WTC11 (cell line): ENCODE measurements around the gene DBN1. TPM values are rescaled to one million over a fixed set of nuclear protein-coding genes. Genes with fewer than 3 reads are reported as not detected.

Experiments
- ATAC-seq: fragments of 200-7000 bp; cut with Tn5 transposase; 2 replicates; pipeline ENCODE4 v1.10.0; 2021; ENCODE audit warnings: mild to moderate bottlenecking, moderate library complexity
- CTCF ChIA-PET: fragments of 300-600 bp; sonication (Branson Sonifier 250); formaldehyde crosslinking; loops from one replicate; lab custom pipeline; 2021; ENCODE audit warnings: antibody characterized with exemption; lab: Charles Lee
- POLR2A ChIA-PET: fragments of 350-600 bp; sonication (Branson Sonifier 250); formaldehyde crosslinking; loops from one replicate; lab custom pipeline; 2021; ENCODE audit warnings: antibody characterized with exemption; lab: Charles Lee
- DNase-seq: peaks from one replicate; pipeline ENCODE4 v3.0.0; 2021; ENCODE audit warnings: low spot score
- H3K27ac Mint-ChIP-seq: 2 replicates; pipeline ENCODE4 v1.8.0; 2021; ENCODE audit warnings: mixed read lengths
- H3K27me3 Mint-ChIP-seq: 2 replicates; pipeline ENCODE4 v1.8.0; 2021; ENCODE audit warnings: low read depth, mild to moderate bottlenecking, moderate library complexity, mixed read lengths
- H3K36me3 Mint-ChIP-seq: 2 replicates; pipeline ENCODE4 v1.8.0; 2021; ENCODE audit warnings: mixed read lengths
- H3K4me1 Mint-ChIP-seq: 2 replicates; pipeline ENCODE4 v1.8.0; 2022; ENCODE audit warnings: mixed read lengths
- H3K4me3 Mint-ChIP-seq: 2 replicates; pipeline ENCODE4 v1.8.0; 2021; ENCODE audit warnings: mild to moderate bottlenecking, moderate library complexity, mixed read lengths
- H3K9me3 Mint-ChIP-seq: 2 replicates; pipeline ENCODE4 v1.8.0; 2021; ENCODE audit warnings: mixed read lengths
- ATF2 ChIP-seq: sonication (generic); formaldehyde crosslinking; IDR thresholded peaks from 2 replicates; pipeline ENCODE4 v1.8.1; 2022; ENCODE audit warnings: low read depth, missing genetic modification reagents, borderline replicate concordance
- ELF4 ChIP-seq: sonication (generic); formaldehyde crosslinking; IDR thresholded peaks from 2 replicates; pipeline ENCODE4 v1.8.1; 2022; ENCODE audit warnings: low read depth, mild to moderate bottlenecking, moderate library complexity, missing genetic modification reagents
- EMX1 ChIP-seq: fragments of 250-450 bp; sonication (Bioruptor Pico); IDR thresholded peaks from 2 replicates; pipeline ENCODE4 v1.8.0; 2021; ENCODE audit warnings: mild to moderate bottlenecking
- ETV6 ChIP-seq: sonication (generic); formaldehyde crosslinking; IDR thresholded peaks from 2 replicates; pipeline ENCODE4 v1.8.1; 2022; ENCODE audit warnings: mild to moderate bottlenecking, missing genetic modification reagents
- FOXJ3 ChIP-seq: sonication (generic); formaldehyde crosslinking; IDR thresholded peaks from 2 replicates; pipeline ENCODE4 v1.9.0; 2021; ENCODE audit warnings: missing genetic modification reagents, mild to moderate bottlenecking, borderline replicate concordance
- FOXP1 ChIP-seq: sonication (generic); formaldehyde crosslinking; IDR thresholded peaks from 2 replicates; pipeline ENCODE4 v1.8.0; 2022; ENCODE audit warnings: missing genetic modification reagents, mild to moderate bottlenecking, moderate library complexity, borderline replicate concordance
- GABPB1 ChIP-seq: sonication (generic); formaldehyde crosslinking; IDR thresholded peaks from 2 replicates; pipeline ENCODE4 v1.8.1; 2023; ENCODE audit warnings: mild to moderate bottlenecking, missing genetic modification reagents
- GRHL2 ChIP-seq: fragments of 250-450 bp; sonication (Bioruptor Pico); IDR thresholded peaks from 2 replicates; pipeline ENCODE4 v1.8.0; 2022; ENCODE audit warnings: mild to moderate bottlenecking, moderate library complexity; ENCODE audit not compliant: insufficient replicate concordance, severe bottlenecking
- MLX ChIP-seq: sonication (generic); formaldehyde crosslinking; IDR thresholded peaks from 2 replicates; pipeline ENCODE4 v1.8.1; 2023; ENCODE audit warnings: mild to moderate bottlenecking, missing genetic modification reagents, moderate library complexity
- SMAD3 ChIP-seq: sonication (generic); formaldehyde crosslinking; IDR thresholded peaks from 2 replicates; pipeline ENCODE4 v1.8.0; 2022; ENCODE audit warnings: missing genetic modification reagents, mild to moderate bottlenecking, borderline replicate concordance
- SMAD4 ChIP-seq: sonication (generic); formaldehyde crosslinking; IDR thresholded peaks from 2 replicates; pipeline ENCODE4 v1.8.0; 2022; ENCODE audit warnings: mild to moderate bottlenecking, missing genetic modification reagents
- SP1 ChIP-seq: sonication (generic); formaldehyde crosslinking; conservative IDR thresholded peaks from 2 replicates; pipeline ENCODE4 v1.8.1; 2022; ENCODE audit warnings: missing genetic modification reagents
- TEAD4 ChIP-seq: sonication (generic); formaldehyde crosslinking; IDR thresholded peaks from 2 replicates; pipeline ENCODE4 v1.8.0; 2022; ENCODE audit warnings: mild to moderate bottlenecking, missing genetic modification reagents
- ZNF121 ChIP-seq: sonication (generic); formaldehyde crosslinking; IDR thresholded peaks from 2 replicates; pipeline ENCODE4 v1.8.0; 2023; ENCODE audit warnings: missing genetic modification reagents
- ZNF138 ChIP-seq: sonication (generic); formaldehyde crosslinking; conservative IDR thresholded peaks from 2 replicates; pipeline ENCODE4 v1.8.1; 2022; ENCODE audit warnings: mild to moderate bottlenecking, moderate library complexity, missing genetic modification reagents
- ZNF263 ChIP-seq: sonication (generic); formaldehyde crosslinking; IDR thresholded peaks from 2 replicates; pipeline ENCODE4 v1.8.1; 2022; ENCODE audit warnings: low read depth, mild to moderate bottlenecking, moderate library complexity, missing genetic modification reagents
- ZNF396 ChIP-seq: fragments of 250-450 bp; sonication (Bioruptor Pico); IDR thresholded peaks from 2 replicates; pipeline ENCODE4 v1.8.0; 2021; ENCODE audit warnings: mild to moderate bottlenecking, moderate library complexity, borderline replicate concordance
- ZNF416 ChIP-seq: fragments of 250-450 bp; sonication (Bioruptor Pico); IDR thresholded peaks from 2 replicates; pipeline ENCODE4 v1.9.0; 2021; ENCODE audit warnings: mild to moderate bottlenecking, inconsistent platforms
- ZNF532 ChIP-seq: fragments of 250-450 bp; sonication (Bioruptor Pico); IDR thresholded peaks from 2 replicates; pipeline ENCODE4 v1.9.0; 2021; ENCODE audit warnings: mild to moderate bottlenecking, borderline replicate concordance
- total RNA-seq: library from RNA; stranded (reverse); gene quantifications from 3 replicates; pipeline ENCODE4 v1.2.3, GENCODE V29; 2021
- TF ChIP-seq, protein P1 (sequence below): fragments of 250-450 bp; sonication (Bioruptor Pico); IDR thresholded peaks from 2 replicates; pipeline ENCODE4 v1.9.0; 2021; ENCODE audit warnings: moderate library complexity, mild to moderate bottlenecking, inconsistent platforms, borderline replicate concordance
- TF ChIP-seq, protein P2 (sequence below): fragments of 250-450 bp; sonication (Bioruptor Pico); IDR thresholded peaks from 2 replicates; pipeline ENCODE4 v2.1.2; 2022; ENCODE audit warnings: mild to moderate bottlenecking, moderate library complexity

The DBN1 gene
- total RNA-seq, 1 experiment from 2014 or later: 288 TPM

DNA sequence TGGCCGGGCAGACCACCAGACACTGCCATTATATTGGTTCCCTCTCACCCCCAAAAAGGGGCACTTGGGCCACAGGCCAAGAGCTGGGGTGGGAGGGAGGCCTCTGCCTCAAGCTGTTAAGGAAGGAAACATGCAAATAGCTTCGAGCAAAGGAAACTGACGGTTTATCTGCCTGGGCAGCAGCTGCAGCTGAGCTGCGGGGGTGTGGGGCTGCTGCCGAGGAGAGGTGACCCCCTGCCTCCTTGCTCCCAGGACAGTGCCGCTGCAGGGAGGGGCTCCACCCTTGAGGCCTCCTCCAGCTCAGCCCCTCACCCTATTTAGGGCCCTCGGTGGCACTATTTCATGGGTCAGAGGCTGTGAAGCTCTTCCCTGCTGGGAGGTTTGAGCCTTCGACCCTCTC, 35.4 kb upstream of the DBN1 start (continued):
- TF ChIP-seq, protein P1, sequence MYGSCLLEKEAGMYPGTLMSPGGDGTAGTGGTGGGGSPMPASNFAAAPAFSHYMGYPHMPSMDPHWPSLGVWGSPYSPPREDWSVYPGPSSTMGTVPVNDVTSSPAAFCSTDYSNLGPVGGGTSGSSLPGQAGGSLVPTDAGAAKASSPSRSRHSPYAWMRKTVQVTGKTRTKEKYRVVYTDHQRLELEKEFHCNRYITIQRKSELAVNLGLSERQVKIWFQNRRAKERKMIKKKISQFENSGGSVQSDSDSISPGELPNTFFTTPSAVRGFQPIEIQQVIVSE (CRISPR knock-in tag): no peak
- no peak for TF ChIP-seq ELF4 (CRISPR knock-in tag)
- TF ChIP-seq, all 79 proteins: peak for 0

- CTCF ChIA-PET: interaction anchor here (1.1 to 6.3 kb wide), 5 partner anchors 7 to 51 kb away, joined by 4 to 57 read pairs (median 6); partner anchors contain the start of gene PDLIM7
- TF ChIP-seq FOXJ3 (CRISPR knock-in tag) (no peak), ZNF263 (CRISPR knock-in tag) (0 out of 2 replicates have a peak, but pooled peaks have one; percentile 24), TEAD4 (CRISPR knock-in tag) (no peak), ZNF138 (CRISPR knock-in tag) (no peak), ZNF532 (no peak), EMX1 (CRISPR knock-in tag) (no peak), SMAD3 (CRISPR knock-in tag) (no peak), MLX (CRISPR knock-in tag) (no peak)
- TF ChIP-seq, protein P2, sequence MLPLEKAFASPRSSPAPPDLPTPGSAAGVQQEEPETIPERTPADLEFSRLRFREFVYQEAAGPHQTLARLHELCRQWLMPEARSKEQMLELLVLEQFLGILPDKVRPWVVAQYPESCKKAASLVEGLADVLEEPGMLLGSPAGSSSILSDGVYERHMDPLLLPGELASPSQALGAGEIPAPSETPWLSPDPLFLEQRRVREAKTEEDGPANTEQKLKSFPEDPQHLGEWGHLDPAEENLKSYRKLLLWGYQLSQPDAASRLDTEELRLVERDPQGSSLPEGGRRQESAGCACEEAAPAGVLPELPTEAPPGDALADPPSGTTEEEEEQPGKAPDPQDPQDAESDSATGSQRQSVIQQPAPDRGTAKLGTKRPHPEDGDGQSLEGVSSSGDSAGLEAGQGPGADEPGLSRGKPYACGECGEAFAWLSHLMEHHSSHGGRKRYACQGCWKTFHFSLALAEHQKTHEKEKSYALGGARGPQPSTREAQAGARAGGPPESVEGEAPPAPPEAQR (CRISPR knock-in tag): no peak
- TF ChIP-seq, all 79 proteins: peak for 1
- H3K36me3 Mint-ChIP-seq: peaks cover 27% of the 10 kb centered on the region
- no peak overlapping the region for H3K4me3 Mint-ChIP-seq
- no peak overlapping the region for H3K27ac Mint-ChIP-seq
- no peaks in the 10 kb centered on the region for H3K9me3 Mint-ChIP-seq
- POLR2A ChIA-PET: interaction anchor here (0.5 to 2.7 kb wide), 2 partner anchors 8 to 11 kb away, joined by 3 to 9 read pairs; partner anchors contain the start of gene PDLIM7
- DNase-seq: no peak
- H3K4me1 Mint-ChIP-seq: peaks cover 17% of the 10 kb centered on the region
- H3K27me3 Mint-ChIP-seq: no peaks in the 10 kb centered on the region
- no peak for ATAC-seq
These were observed 34.8 kb upstream of the DBN1 start for GRCh38 chr5:177508221-177508611.

DNA sequence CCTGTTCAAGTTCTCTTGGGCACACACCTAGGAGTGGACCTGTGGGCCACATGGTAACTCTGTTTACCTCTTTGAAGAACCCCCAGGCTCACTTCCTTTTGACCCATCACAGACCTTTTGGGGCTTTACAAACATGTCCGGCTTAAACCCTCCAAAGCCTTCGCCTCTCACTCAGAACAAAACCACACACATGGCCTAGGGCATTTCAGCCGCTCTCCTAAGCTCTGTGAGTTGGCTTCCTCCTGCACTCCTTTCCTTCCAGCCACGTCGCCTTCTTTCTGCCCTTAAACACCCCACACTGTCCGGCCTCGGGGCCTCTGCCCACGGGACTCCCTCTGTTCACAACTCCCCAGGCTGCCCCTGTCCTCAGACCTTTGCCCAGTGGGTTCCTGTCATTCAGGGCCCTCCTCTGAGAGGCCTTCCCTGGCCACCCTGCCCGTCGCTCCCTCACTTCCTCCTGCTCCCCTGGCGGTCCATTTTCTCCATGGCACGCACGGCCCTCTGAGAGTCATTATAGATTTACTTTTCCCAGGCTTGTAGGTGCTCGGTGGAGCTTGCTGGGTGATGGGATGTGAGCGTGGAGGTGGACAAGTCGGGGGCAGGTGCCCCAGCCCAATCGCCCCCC, 34.3 kb upstream of the DBN1 start:
- POLR2A ChIA-PET: interaction anchor here (2.7 kb wide), 1 partner anchor 10 kb away, joined by 9 read pairs; the partner anchor contains the start of gene PDLIM7
- CTCF ChIA-PET: interaction anchor here (0.9 to 6.3 kb wide), 8 partner anchors 8 to 137 kb away, joined by 3 to 57 read pairs (median 4); partner anchors contain the start of gene PDLIM7
- H3K4me3 Mint-ChIP-seq: no peak overlapping the region

More for the DNA sequence above, 34.3 kb upstream of the DBN1 start:
- DNase-seq (no peak), ATAC-seq (no peak)
- Mint-ChIP-seq H3K9me3 (no peaks in the 10 kb centered on the region), H3K36me3 (peaks cover 22% of the 10 kb centered on the region), H3K27ac (no peak overlapping the region), H3K27me3 (no peaks in the 10 kb centered on the region), H3K4me1 (peaks cover 17% of the 10 kb centered on the region)
- TF ChIP-seq GRHL2: no peak
- no peak for TF ChIP-seq FOXP1 (CRISPR knock-in tag)
- no peak for TF ChIP-seq ETV6 (CRISPR knock-in tag)
- no peak for TF ChIP-seq ZNF121 (CRISPR knock-in tag)
- no peak for TF ChIP-seq ZNF396 (CRISPR knock-in tag)
- no peak for TF ChIP-seq GABPB1 (CRISPR knock-in tag)
- TF ChIP-seq FOXJ3 (CRISPR knock-in tag): no peak
- no peak for TF ChIP-seq ZNF416 (CRISPR knock-in tag)
- TF ChIP-seq, protein P2 (CRISPR knock-in tag): no peak
- no peak for TF ChIP-seq SP1 (CRISPR knock-in tag)
- TF ChIP-seq SMAD4 (CRISPR knock-in tag): no peak
- no peak for TF ChIP-seq ATF2
- TF ChIP-seq MLX (CRISPR knock-in tag): no peak
